GM19240 (cell line): Measurements from ENCODE around the gene ENDOG.
"Not testable (repeated sequence)": the region's sequence is repeated elsewhere in the genome, so short reads cannot be mapped to it uniquely, and the experiment has no call there.

Source experiments
- DNase-seq: peaks from one replicate; pipeline ENCODE4 v3.0.0; 2011; ENCODE audit warnings: low spot score; ENCODE audit not compliant: insufficient read length

The ENDOG gene

DNA sequence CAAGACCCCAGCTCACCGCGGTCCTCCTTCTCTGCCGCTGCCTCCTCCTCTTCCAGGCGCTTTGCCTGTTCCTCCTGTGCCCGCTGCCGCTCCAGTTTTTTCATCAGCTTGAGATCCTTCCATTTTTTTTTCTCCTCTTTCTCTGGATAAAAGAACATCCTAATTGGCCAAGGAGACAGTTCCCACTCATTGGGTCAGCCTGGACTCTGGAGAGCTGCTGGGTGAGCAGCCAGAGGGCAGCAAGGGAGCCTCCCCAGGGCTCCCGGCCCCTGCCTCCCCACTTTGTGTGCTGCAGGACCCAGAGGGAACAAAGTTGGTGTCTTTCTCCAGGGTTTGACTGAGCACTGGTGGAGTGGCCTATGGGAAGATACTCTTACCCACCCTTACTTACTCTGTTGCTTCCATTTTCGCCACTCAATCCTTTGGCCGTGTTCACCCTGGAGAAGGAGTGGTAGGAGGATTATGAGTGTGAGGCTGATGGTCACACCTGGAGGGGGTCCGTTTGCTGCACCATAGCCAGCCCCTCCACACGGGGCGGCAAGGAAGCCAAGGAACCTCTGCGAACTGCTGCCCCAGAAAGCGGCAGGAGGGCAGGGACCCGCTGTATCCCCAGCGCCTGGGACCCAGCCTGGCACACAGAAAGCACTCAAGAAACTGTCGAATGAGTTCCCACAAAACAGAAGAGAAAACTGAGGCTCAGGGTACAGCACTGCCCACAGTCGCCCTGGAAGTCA is 10.6 kb downstream of the ENDOG start:
- DNase-seq, result no peak

DNA sequence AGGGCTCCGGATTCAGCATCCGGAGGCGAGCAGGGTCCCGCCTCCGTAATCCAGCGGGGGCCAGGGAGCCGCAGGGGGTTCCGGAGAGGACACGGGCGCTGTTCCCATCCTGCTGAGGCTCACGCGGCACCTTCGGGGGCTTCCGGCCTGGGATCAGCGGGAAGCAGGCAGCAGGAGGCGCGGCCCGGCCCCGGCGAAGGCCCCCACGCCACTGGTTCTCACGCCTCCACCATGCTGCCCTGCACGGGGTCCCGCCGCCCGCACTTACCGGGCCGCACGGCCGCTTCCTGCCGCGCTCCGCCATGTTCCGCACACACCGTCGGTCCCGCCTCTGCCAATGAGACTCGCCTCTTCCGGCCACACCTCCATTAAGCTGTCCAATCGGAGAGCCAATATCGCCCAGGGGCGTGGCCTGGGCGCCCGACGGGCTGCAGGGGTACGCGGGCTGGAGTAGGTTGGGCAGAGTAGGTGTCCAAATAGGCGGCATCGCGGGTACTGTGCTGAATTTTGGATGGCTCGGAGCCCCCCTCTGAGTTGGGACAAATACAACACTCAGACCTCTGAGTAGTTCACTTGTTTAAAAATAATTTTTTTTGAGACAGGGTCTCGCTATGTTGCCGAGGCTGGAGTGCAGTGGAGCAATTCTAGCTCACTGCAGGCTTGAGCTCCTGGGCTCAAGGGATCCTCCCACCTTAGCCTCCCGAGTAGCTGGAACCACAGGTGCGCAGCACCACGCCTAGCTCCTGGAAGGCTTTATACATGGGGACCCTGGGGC is 11.4 kb downstream of the ENDOG start, which contains the start of gene SPOUT1:
SPOUT1 (minus strand) TSS at position 318 of the 775 bp plus-strand sequence; CDS start at position 304, 14 bp downstream.
- DNase-seq, result peak; percentile 99

DNA sequence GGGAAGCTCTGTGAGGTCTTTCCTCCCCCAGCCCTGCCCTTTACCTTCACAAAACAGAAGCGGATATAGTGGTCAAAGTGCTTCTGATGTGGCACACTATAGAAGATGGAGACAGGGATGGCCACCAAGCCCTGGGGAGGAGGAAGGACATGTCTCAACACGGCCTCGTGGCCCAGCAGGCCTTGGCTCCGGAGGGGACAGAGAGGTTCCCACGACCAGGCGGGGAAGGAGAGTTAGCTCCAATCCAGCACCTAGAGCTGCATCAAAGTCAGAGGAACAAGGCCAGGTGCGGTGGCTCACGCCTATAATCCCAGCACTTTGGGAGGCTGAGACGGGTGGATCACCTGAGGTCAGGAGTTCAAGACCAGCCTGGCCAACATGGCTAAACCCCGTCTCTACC is 15.4 kb downstream of the ENDOG start:
- DNase-seq, result no peak

DNA sequence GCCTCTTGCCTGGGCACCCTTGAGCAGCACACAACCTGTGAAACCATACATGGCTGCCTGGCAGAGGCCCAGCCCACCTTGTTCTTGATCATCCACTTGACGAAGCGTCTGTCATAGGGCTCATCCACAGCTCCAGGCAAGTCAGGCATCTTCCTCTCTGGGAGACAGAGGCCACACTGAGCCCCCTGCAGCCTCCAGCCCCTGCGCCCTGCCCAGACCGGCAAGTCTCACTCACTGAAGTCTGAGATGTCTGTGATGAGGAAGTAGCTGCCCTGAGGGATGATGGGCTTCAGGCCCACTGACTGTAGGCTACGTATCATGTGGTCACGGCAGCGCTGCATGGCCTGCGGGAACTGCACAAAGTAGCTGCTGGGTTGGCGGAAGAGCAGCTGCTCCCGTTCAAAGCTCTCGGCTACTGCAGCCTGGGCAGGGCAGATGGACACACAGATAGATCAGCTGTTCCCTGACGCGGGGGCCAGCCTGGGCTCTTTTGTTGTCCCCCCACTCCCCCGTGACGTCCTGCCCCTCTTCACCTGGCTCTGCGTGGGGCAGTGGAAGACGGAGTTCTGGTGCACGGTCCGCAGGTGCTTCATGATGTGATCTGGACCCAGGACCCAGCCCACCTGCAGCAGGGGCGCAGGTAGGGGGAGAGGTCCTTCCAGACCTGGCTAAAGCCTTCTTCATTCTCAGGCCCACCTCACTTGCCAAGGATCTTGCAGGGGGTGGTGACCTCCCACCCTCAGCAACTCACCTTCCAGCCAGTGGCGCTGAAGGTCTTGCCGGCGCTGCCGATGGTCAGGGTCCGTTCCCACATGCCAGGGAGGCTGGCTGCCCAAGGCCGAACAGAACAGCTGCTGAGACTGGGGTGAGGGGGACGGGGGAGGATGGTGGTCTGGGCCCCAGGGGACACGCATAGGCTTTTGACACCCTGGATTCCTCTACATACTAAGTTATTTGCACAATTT is 17.2 kb downstream of the ENDOG start:
- DNase-seq, result no peak

DNA sequence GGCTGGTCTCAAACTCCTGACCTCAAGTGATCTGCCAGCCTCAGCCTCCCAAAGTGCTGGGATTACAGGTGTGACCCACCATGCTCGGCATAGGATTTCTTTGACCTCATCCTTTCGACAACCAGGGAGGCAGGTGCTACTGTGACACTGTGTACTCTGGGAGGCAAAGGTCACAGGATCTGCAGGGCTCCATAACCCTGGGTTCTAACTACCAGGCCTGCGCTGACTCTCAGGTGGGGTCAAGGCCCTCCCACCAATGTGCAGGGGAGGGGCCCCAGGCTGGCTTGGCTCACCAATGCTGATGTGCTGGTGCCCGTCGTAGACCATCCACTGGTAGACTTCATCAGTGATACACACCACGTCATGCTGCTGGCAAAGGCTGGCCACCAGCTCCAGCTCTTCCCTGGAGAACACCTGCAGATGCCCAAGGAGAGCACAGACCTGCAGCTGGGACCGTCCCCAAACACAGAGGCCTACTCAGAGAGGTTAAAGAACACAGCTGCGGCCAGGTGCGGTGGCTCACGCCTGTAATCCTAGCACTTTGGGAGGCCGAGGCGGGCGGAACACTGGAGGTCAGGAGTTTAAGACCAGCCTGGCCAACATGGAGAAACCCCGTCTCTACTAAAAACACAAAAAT is 18.3 kb downstream of the ENDOG start:
- DNase-seq, result no peak

DNA sequence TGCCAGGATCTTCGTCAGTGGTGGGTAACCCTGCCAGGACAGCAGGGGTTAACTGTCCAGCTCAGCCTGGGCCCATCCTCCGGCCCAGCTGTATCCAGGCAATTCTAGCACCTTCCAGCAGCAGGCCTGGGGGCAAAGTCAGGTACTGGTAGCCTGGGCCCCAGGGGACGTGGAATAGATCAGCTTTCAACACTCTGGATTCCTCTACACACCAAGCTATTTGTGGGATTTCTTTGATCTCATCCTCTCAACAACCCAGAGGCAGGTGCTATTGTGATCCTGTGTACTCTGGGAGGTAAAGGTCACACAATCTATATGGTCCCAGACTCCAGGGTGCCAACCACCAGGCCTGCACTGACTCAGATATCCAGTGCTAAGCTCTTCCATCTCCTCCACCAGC is 20.0 kb downstream of the ENDOG start:
- DNase-seq, result no peak

DNA sequence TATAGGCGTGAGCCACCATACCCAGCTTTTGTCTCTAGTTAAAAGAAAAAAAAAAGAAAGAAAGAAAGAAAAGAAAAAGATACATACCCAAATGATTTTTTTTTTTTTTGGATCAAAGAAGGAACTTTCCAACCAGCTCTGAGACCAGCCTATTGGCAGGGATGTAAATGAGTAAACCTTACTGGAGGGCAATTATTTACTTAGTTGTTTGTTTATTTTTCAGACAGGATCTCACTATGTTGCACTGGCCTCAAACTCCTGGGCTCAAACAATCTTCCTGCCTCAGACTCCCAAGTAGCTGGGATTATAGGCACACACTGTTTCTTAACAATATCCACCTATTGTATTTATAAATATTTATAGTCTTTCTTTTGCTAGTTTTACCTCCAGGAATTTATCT is 22.2 kb downstream of the ENDOG start:
- DNase-seq, result no peak

DNA sequence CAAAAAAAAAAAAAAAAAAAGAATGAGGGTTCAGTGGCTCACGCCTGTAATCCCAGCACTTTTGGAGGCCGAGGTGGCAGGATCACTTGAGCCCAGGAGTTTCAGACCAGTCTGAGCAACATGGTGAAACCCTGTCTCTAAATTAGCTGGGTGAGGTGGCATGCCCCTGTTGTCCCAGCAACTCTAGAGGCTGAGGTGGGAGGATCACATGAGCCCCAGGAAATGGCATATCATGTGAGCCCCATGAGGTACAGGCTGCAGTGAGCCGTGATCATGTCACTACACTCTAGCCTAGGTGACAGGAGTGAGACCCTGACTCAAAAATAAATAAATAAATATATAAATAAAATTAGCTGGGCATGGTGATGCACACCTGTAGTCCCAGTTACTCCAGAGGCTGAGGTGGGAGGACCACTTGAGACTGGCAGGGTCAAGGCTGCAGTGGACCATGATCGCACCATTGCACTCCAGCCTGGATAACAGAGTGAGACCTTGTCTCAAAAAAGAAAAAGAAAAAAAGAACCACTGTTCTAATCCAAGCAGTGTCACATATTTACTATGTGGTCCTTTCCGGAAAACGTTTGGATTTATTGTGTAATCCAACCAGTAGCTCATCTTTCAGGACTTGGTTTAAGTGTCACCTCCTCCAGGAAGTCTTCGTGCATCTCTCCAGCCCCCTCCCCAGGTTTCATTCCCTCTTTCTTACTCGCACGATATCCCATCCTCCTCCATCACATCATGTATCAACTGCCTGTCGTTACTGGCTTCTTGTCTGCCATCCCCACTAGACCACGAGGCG is 23.6 kb downstream of the ENDOG start:
- no peak for DNase-seq

DNA sequence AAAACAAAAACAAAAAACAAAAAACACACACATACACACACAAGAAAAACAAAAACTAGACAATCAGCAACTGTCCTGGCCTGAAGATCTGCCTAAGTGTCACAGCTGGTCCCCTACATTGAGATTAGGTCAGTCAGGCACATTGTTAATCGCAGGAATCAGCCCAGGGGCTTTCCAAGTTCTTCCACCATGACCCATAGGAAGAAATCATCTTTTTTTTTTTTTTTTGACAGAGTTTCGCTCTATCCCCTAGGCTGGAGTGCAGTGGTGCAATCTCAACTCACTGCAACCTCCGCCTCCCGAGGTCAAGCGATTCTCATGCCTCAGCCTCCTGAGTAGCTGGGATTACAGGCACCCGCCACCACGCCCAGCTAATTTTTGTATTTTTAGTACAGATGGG is 24.9 kb downstream of the ENDOG start:
- DNase-seq, result not testable (repeated sequence)

DNA sequence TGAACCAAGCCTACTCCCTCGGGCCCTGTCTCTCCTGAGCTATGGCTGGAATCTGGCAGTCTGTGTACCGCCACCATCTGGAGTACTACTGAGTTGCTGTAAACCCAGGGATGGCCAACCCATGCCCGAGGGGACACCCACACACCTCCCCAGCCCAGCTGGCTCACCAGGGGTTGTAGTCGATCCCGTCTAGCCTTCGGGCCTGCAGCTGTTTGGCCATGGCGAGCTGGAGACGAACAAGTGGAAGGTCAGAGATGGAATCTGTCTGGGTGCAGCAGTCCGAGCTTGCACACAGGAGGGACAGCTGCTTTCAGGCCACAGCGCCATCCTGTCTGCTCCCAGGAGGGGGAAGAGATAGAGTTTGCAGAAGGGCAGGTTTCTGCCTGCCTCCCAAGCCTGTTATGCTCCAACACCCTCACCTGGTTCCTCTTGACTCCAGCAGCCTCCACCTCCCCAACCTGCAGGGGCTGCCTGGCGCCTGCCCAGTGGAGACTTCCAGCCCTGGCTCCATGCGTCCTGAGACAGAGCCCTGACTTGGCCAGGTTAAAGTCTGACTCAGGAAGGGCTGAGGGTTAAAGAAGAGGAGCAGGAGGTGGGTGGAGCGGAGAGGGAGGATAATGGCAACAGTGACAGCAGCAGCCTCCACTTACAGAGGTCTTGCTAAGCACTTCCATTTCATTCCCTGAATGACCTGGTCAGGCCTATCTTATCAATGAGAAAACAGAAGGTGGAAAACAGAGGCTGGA is 27.1 kb downstream of the ENDOG start:
- no peak for DNase-seq

DNA sequence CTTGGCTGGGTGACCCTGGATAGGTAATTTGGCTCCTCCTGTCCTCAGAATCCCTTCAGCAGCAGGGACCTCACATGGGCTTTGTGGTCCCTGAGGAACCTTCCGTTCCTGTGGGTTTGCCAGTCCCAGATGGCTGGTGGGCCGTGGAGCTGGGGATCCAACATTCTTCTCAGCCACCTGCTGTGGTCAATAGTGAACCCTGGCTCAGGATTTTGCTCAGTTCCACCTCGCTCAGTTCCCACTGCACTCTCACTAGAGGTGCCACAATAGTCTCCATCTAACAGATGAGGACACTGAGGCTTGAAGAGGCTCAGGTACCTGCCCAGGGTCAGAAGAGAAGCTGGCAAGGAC is 28.4 kb downstream of the ENDOG start:
- no peak for DNase-seq

DNA sequence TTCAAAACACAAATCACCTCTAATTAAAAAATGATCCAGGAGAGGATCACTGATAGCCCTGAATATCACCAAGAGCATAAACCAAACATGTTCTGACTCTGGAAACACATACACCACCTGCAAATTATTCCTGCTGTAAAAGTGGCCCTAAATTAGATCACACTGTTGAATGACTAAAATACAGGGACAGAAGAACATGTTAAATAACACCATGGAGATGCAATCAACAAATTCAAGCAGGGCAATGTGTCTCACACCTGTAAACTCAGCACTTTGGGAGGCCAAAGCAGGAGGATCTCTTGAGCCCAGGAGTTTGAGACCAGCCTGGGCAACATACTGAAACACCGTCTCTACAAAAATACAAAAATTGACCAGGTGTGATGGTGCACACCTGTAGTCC is 29.5 kb downstream of the ENDOG start:
- no peak for DNase-seq

DNA sequence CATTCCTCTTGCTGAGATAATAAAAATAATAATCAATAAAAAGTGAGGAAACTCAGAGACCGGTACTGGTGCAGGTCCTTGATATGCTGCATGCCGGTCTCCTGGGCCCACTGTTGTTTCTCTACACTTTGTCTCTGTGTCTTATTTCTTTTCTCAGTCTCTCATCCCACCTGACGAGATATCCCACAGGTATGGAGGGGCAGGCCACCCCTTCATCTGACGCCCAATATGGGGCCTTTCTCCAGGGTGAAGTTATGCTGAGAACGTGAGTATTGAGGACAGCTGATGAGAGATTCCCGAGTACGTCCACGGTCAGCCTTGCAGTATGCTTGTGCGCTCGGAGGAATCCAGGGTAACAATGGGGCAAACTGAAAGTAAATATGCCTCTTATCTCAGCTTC is 32.7 kb downstream of the ENDOG start:
- DNase-seq, result not testable (repeated sequence)

DNA sequence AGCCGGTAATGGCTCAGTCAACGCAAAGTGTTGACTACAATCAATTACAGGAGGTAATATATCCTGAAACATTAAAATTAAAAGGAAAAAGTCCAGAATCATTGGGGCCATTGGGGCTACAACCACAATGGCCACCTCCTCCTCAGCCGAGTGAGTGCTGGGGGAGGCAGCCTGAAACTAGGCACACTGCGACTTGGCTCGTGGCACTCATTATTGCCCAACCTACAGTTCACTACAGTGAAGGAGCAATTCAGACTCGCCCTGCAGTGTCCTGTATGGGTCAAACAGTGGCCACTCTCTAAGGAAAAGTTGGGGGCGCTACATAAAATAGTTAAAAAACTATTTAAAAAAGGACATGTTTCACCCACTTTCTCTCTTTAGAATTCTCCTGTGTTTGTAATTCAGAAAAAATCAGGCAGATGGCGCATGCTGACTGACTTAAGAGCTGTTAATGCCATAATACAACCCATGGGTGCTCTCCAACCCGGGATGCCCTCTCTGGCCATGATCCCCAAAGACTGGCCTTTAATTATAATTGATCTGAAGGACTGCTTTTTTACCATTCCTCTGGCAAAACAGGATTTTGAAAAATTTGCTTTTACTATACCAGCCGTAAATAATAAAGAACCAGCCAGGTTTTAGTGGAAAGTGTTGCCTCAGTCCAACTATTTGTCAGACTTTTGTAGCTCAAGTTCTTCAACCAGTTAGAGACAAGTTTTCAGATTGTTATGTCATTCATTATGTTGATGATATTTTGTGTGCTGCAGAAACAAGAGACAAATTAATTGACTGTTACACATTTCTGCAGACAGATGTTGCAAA is 33.7 kb downstream of the ENDOG start:
- not testable (repeated sequence) for DNase-seq

DNA sequence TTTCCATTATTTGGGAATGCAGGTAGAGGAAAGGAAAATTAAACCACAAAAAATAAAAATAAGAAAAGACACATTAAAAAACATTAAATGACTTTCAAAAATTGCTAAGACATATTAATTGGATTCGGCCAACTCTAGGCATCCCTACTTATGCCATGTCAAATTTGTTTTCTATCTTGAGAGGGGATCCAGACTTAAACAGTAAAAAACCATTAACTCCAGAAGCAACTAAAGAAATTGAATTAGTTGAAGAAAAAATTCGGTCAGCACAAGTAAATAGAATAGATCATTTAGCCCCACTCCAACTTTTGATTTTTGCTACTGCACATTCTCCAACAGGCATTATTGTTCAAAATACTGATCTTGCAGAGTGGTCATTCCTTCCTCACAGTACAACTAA is 34.3 kb downstream of the ENDOG start:
- DNase-seq, result not testable (repeated sequence)

DNA sequence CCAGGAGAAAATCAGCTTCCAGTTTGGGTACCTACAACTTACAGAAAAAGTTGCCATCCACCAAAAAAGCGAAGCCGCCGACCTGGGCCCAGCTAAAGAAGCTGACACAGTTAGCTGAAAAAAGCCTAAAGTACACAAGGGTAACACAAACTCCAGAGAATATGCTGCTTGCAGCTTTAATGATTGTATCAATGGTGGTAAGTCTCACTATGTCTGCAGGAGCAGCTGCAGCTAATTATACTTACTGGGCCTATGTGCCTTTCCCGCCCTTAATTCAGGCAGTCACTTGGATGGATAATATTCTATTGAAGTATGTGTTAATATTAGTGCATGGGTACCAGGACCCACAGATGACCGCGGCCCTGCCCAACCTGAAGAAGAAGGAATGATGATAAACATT is 36.2 kb downstream of the ENDOG start:
- DNase-seq, result not testable (repeated sequence)

DNA sequence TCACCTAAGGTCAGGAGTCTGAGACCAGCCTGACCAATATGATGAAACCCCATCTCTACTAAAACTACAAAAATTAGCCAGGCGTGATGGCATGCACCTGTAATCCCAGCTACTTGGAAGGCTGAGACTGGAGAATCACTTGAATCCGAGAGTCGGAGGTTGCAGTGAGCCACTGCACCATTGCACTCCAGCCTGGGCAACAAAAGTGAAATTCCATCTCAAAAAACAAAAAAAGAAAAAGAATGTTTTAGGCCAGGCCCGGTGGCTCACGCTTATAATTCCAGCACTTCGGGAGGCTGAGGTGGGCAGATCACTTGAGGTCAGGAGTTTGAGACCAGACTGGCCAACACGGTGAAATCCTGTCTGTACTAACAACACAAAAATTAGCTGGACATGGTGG is 40.2 kb downstream of the ENDOG start:
- not testable (repeated sequence) for DNase-seq

DNA sequence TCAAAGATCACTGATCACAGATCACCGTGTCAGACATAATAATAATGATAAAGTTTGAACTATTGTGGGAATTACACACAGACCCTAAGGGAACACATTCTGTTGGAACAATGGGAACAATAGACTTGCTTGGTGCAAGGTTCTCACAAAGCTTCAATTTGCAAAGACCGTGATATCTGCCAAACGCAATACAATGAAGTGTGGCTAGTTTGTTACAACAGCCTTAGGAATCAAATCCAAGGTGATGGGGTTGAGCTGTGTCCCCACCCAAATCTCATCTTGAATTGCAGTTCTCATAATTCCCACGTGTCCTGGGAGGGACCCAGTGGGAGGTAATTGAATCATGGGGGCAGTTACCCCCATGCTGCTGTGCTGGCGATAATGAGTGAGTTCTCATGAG is 42.6 kb downstream of the ENDOG start:
- DNase-seq, result no peak

DNA sequence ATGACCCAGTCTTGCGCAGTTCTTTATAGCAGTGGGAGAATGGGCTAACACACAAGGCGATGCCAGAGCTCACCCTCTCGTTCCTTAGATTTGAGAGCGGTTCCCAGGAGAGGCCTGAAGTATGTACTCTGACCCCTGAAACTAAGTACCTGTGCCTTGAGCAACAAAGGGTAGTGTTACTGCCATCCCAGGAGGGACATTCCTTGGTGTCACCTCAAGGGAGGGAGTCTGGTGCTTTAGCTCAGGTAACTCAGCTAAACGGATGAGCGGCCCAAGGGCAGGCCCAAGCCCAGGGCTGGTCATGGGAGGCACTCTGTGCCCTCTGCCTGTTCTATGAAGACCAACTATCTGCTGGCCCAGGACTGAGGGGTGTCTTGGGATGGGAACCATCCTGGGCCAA is 43.2 kb downstream of the ENDOG start:
- DNase-seq, result no peak
